Measurements from ENCODE around the gene SPATA13.
"Not testable (repeated sequence)": the region's sequence is repeated elsewhere in the genome, so short reads cannot be mapped to it uniquely, and the experiment has no call there.

Gene SPATA13

GRCh38 chr13:24160458-24161009 is at the start of gene SPATA13:
Gene SPATA13 (plus strand): TSS chr13:24160720. CDS start chr13:24222930, 62,210 bp downstream.
- peak; percentile 83 for DNase-seq (ENCODE audit: low read depth in 2 of 2)

- no peak for DNase-seq (ENCODE audit: low read depth in 2 of 2)
These were observed 47.7 kb upstream of the SPATA13 start for GRCh38 chr13:24112791-24113190.

GRCh38 chr13:24115671-24116070 is 44.8 kb upstream of the SPATA13 start:
- DNase-seq (ENCODE audit: low read depth in 2 of 2): no peak

GRCh38 chr13:24116131-24116530 is 44.4 kb upstream of the SPATA13 start:
- DNase-seq (ENCODE audit: low read depth in 2 of 2): no peak

GRCh38 chr13:24118576-24118975 is 41.9 kb upstream of the SPATA13 start:
- no peak for DNase-seq (ENCODE audit: low read depth in 2 of 2)

- DNase-seq (ENCODE audit: low read depth in 2 of 2): no peak
These were observed 40.7 kb upstream of the SPATA13 start for GRCh38 chr13:24119626-24120508.

GRCh38 chr13:24122045-24122444 is 38.5 kb upstream of the SPATA13 start:
- DNase-seq (ENCODE audit: low read depth in 2 of 2): not testable (repeated sequence)

GRCh38 chr13:24122569-24122968 is 38.0 kb upstream of the SPATA13 start:
- no peak for DNase-seq (ENCODE audit: low read depth in 2 of 2)

- DNase-seq (ENCODE audit: low read depth in 2 of 2): no peak
These were observed 36.8 kb upstream of the SPATA13 start for GRCh38 chr13:24123761-24124160.

GRCh38 chr13:24124789-24125476 is 35.6 kb upstream of the SPATA13 start:
- DNase-seq (ENCODE audit: low read depth in 2 of 2): no peak

- DNase-seq (ENCODE audit: low read depth in 2 of 2): peak; percentile 3 to 23
These were observed 33.3 kb upstream of the SPATA13 start for GRCh38 chr13:24127116-24127631.

- DNase-seq (ENCODE audit: low read depth in 2 of 2): no peak
These were observed 32.4 kb upstream of the SPATA13 start for GRCh38 chr13:24128112-24128511.

GRCh38 chr13:24128962-24129361 is 31.6 kb upstream of the SPATA13 start:
- DNase-seq (ENCODE audit: low read depth in 2 of 2): no peak

- no peak for DNase-seq (ENCODE audit: low read depth in 2 of 2)
These were observed 30.4 kb upstream of the SPATA13 start for GRCh38 chr13:24129914-24130774.

GRCh38 chr13:24131749-24132148 is 28.8 kb upstream of the SPATA13 start:
- no peak for DNase-seq (ENCODE audit: low read depth in 2 of 2)

GRCh38 chr13:24133021-24133795 is 27.3 kb upstream of the SPATA13 start:
- no peak for DNase-seq (ENCODE audit: low read depth in 2 of 2)

- DNase-seq (ENCODE audit: low read depth in 2 of 2): no peak
These were observed 26.3 kb upstream of the SPATA13 start for GRCh38 chr13:24134231-24134630.

GRCh38 chr13:24134757-24135156 is 25.8 kb upstream of the SPATA13 start:
- DNase-seq (ENCODE audit: low read depth in 2 of 2): no peak

GRCh38 chr13:24135674-24136300 is 24.7 kb upstream of the SPATA13 start:
- no peak for DNase-seq (ENCODE audit: low read depth in 2 of 2)

GRCh38 chr13:24138911-24139310 is 21.6 kb upstream of the SPATA13 start:
- no peak for DNase-seq (ENCODE audit: low read depth in 2 of 2)
